Hepatocyte (in vitro differentiated cells): ENCODE results near the gene ZFPM1. TPM values are rescaled to one million over a fixed set of nuclear protein-coding genes. Genes with fewer than 3 reads are reported as not detected.

Source experiments
- DNase-seq: peaks from one replicate; pipeline ENCODE4 v3.0.0-alpha.2; 2016; ENCODE audit warnings: low spot score
- H2AFZ ChIP-seq: fragments of 200-600 bp; sonication (generic); 2 replicates; pipeline ENCODE4 v1.6.0; 2016; ENCODE audit warnings: antibody characterized with exemption, mild to moderate bottlenecking
- H3K27ac ChIP-seq: fragments of 200-600 bp; sonication (generic); 2 replicates; pipeline ENCODE4 v1.5.1; 2016; ENCODE audit warnings: mild to moderate bottlenecking
- H3K27me3 ChIP-seq: fragments of 200-600 bp; sonication (generic); 2 replicates; pipeline ENCODE4 v1.6.1; 2016
- H3K36me3 ChIP-seq: fragments of 200-600 bp; sonication (generic); replicated peaks from 2 replicates; pipeline ENCODE4 v1.5.1; 2016; ENCODE audit warnings: low read depth; ENCODE audit not compliant: insufficient read depth
- H3K4me1 ChIP-seq: fragments of 200-600 bp; sonication (generic); 2 replicates; pipeline ENCODE4 v1.5.1; 2016; ENCODE audit warnings: mild to moderate bottlenecking, moderate library complexity; ENCODE audit not compliant: insufficient read depth
- H3K4me2 ChIP-seq: fragments of 200-600 bp; sonication (generic); 2 replicates; pipeline ENCODE4 v1.6.0; 2016
- H3K4me3 ChIP-seq: fragments of 200-600 bp; sonication (generic); 2 replicates; pipeline ENCODE4 v1.5.1; 2016; ENCODE audit warnings: mild to moderate bottlenecking
- H3K79me2 ChIP-seq: fragments of 200-600 bp; sonication (generic); 2 replicates; pipeline ENCODE4 v1.6.0; 2017; ENCODE audit warnings: mild to moderate bottlenecking
- H3K9me2 ChIP-seq: fragments of 200-600 bp; sonication (generic); replicated peaks from 2 replicates; pipeline ENCODE4 v1.6.0; 2017; ENCODE audit warnings: mild to moderate bottlenecking; ENCODE audit not compliant: insufficient read depth
- H3K9me3 ChIP-seq: fragments of 200-600 bp; sonication (generic); 2 replicates; pipeline ENCODE4 v1.5.1; 2016; ENCODE audit warnings: low read depth, mild to moderate bottlenecking
- H4K20me1 ChIP-seq: fragments of 200-600 bp; sonication (generic); 2 replicates; pipeline ENCODE4 v1.6.0; 2016; ENCODE audit warnings: mild to moderate bottlenecking; ENCODE audit not compliant: insufficient read depth, poor library complexity, severe bottlenecking
- CTCF ChIP-seq: fragments of 200-600 bp; sonication (generic); IDR thresholded peaks from 2 replicates; pipeline ENCODE4 v1.5.1; 2016; ENCODE audit warnings: antibody characterized with exemption, mild to moderate bottlenecking; ENCODE audit not compliant: poor library complexity
- EZH2 ChIP-seq: fragments of 200-600 bp; sonication (generic); IDR thresholded peaks from 2 replicates; pipeline ENCODE4 v1.6.1; 2016; ENCODE audit warnings: antibody characterized with exemption, mild to moderate bottlenecking, borderline replicate concordance
- EZH2phosphoT487 ChIP-seq: fragments of 200-600 bp; sonication (generic); IDR thresholded peaks from one replicate; pipeline ENCODE4 v1.6.1; 2018; ENCODE audit warnings: antibody characterized with exemption, mild to moderate bottlenecking, low read depth, moderate library complexity; ENCODE audit not compliant: unreplicated experiment, severe bottlenecking
- WGBS: methylation state at CpG from one replicate; pipeline ENCODE4 v1.1.6; 2016; ENCODE audit warnings: low lambda C conversion rate; ENCODE audit errors: missing lambda C conversion rate; 5-methylcytosine and 5-hydroxymethylcytosine counted together
- polyA plus RNA-seq: library from polyadenylated mRNA; unstranded; fragments of >200 nt; fragmentation: Nextera tagmentation; extraction: Ambion mirVana; gene quantifications from 2 replicates; pipeline ENCODE4 v1.2.1, GENCODE V29; 2016
- total RNA-seq: library from RNA; depleted of rRNA; stranded (reverse); fragments of >200 nt; gene quantifications from 2 replicates; pipeline ENCODE4 v1.2.3, GENCODE V29; 2014

Gene ZFPM1
- total and polyA plus RNA-seq, 2 experiments from 2014 or later = 4.1 to 11.9 TPM

GRCh38 chr16:88452482-88453216 lies 431 bp upstream of the ZFPM1 start:
- DNase-seq = peak; percentile 99
- WGBS = 21% methylated on average over 17 of the region's 72 CpGs
- no peak for TF ChIP-seq EZH2
- H3K4me1 ChIP-seq = peaks cover 26% of the 10 kb centered on the region
- peak overlapping the region; percentile 77 for H3K4me2 ChIP-seq
- peak overlapping the region; percentile 77 for H3K4me3 ChIP-seq
- H2AFZ ChIP-seq = peak overlapping the region; percentile 93
- H4K20me1 ChIP-seq = peaks cover 30% of the 10 kb centered on the region
- no peaks in the 10 kb centered on the region for H3K9me2 ChIP-seq
- H3K79me2 ChIP-seq = peaks cover 41% of the 10 kb centered on the region
- H3K27me3 ChIP-seq = no peaks in the 10 kb centered on the region
- no peaks in the 10 kb centered on the region for H3K9me3 ChIP-seq
- H3K27ac ChIP-seq = peak overlapping the region; percentile 75
- no peaks in the 10 kb centered on the region for H3K36me3 ChIP-seq

- Histone ChIP-seq H3K27ac (peak overlapping the region; percentile 76), H3K4me2 (peak overlapping the region; percentile 98), H3K79me2 (peaks cover 53% of the 10 kb centered on the region), H4K20me1 (peaks cover 42% of the 10 kb centered on the region), H3K9me2 (no peaks in the 10 kb centered on the region), H3K36me3 (no peaks in the 10 kb centered on the region), H3K9me3 (no peaks in the 10 kb centered on the region), H3K4me1 (peaks cover 26% of the 10 kb centered on the region), H3K4me3 (peak overlapping the region; percentile 97), H3K27me3 (no peaks in the 10 kb centered on the region), H2AFZ (no peak overlapping the region)
- 3% methylated on average over 39 of the region's 89 CpGs for WGBS
- DNase-seq = peak; percentile 58
- TF ChIP-seq EZH2 (no peak), CTCF (no peak), EZH2phosphoT487 (no peak)
Observed at GRCh38 chr16:88453611-88454522, 787 bp downstream of the ZFPM1 start.

- peak overlapping the region; percentile 98 for H3K4me2 ChIP-seq
- H4K20me1 ChIP-seq = peaks cover 48% of the 10 kb centered on the region
- no peaks in the 10 kb centered on the region for H3K27me3 ChIP-seq
- no peaks in the 10 kb centered on the region for H3K9me3 ChIP-seq
- H2AFZ ChIP-seq = no peak overlapping the region
- peaks cover 26% of the 10 kb centered on the region for H3K4me1 ChIP-seq
- no peak for TF ChIP-seq EZH2
- TF ChIP-seq CTCF = no peak
- no peak for TF ChIP-seq EZH2phosphoT487
- H3K9me2 ChIP-seq = no peaks in the 10 kb centered on the region
- DNase-seq = no peak
- peak overlapping the region; percentile 97 for H3K4me3 ChIP-seq
- WGBS = 7% methylated on average over 27 of the region's 27 CpGs
- peaks cover 58% of the 10 kb centered on the region for H3K79me2 ChIP-seq
- H3K36me3 ChIP-seq = no peaks in the 10 kb centered on the region
- peak overlapping the region; percentile 76 for H3K27ac ChIP-seq
Observed at GRCh38 chr16:88454523-88454947, 1.5 kb downstream of the ZFPM1 start.
